PC-3 (cell line): Measurements from ENCODE around the gene ATP1A4. TPM values are rescaled to one million over a fixed set of nuclear protein-coding genes. Genes with fewer than 3 reads are reported as not detected.
A peak's percentile ranks its signal among the peaks of the same experiment; 100 is the strongest.
"Not testable (repeated sequence)": the region's sequence is repeated elsewhere in the genome, so short reads cannot be mapped to it uniquely, and the experiment has no call there.

ENCODE experiments used
- ATAC-seq: fragments of 200-7000 bp; cut with Tn5 transposase; 2 replicates; pipeline ENCODE4 v1.9.1; 2020; ENCODE audit warnings: mild to moderate bottlenecking, moderate library complexity
- BruUV-seq: library from RNA; stranded (reverse); fragments of 400-500 nt; replicated peaks from 2 replicates; lab custom pipeline; 2021; lab: Mats Ljungman, UMichigan
- CTCF ChIA-PET: fragments of 300-600 bp; sonication (Branson Sonifier 250); formaldehyde crosslinking; loops from one replicate; lab custom pipeline; 2022; ENCODE audit warnings: antibody characterized with exemption; lab: Charles Lee
- POLR2A ChIA-PET: fragments of 300-600 bp; sonication (Branson Sonifier 250); formaldehyde crosslinking; loops from one replicate; lab custom pipeline; 2022; ENCODE audit warnings: antibody characterized with exemption; ENCODE audit not compliant: unreplicated experiment; lab: Charles Lee
- DNase-seq: peaks from one replicate; pipeline ENCODE4 v3.0.0-alpha.2; 2015
- H2AFZ ChIP-seq: fragments of 300-600 bp; sonication (generic); 2 replicates; pipeline ENCODE4 v1.6.0; 2016; ENCODE audit warnings: antibody characterized with exemption, low read length
- H3F3A ChIP-seq: fragments of 300-600 bp; sonication (generic); one replicate; pipeline ENCODE4 v1.6.0; 2017; ENCODE audit warnings: antibody characterized with exemption, low read length, control low read depth, mild to moderate bottlenecking; ENCODE audit not compliant: unreplicated experiment
- H3K27ac ChIP-seq: fragments of 300-600 bp; sonication (generic); 2 replicates; pipeline ENCODE4 v1.5.1; 2016; ENCODE audit warnings: mild to moderate bottlenecking, low read length
- H3K27me3 ChIP-seq: fragments of 300-600 bp; sonication (generic); 2 replicates; pipeline ENCODE4 v1.6.1; 2016; ENCODE audit warnings: low read length, mixed read lengths
- H3K36me3 ChIP-seq: fragments of 300-600 bp; sonication (generic); 2 replicates; pipeline ENCODE4 v1.6.1; 2016; ENCODE audit warnings: low read depth, mixed run types, low read length, mixed read lengths
- H3K4me1 ChIP-seq: fragments of 300-600 bp; sonication (generic); 2 replicates; pipeline ENCODE4 v1.5.1; 2016; ENCODE audit warnings: low read length; ENCODE audit not compliant: insufficient read depth
- H3K4me2 ChIP-seq: fragments of 300-600 bp; sonication (generic); 2 replicates; pipeline ENCODE4 v1.6.0; 2016; ENCODE audit warnings: low read length
- H3K4me3 ChIP-seq: fragments of 300-600 bp; sonication (generic); 2 replicates; pipeline ENCODE4 v1.5.1; 2016; ENCODE audit warnings: mild to moderate bottlenecking, low read length, mixed read lengths
- H3K79me2 ChIP-seq: fragments of 300-600 bp; sonication (generic); 2 replicates; pipeline ENCODE4 v1.6.1; 2017; ENCODE audit warnings: low read length, mixed read lengths
- H3K9ac ChIP-seq: fragments of 300-600 bp; sonication (generic); 2 replicates; pipeline ENCODE4 v1.6.0; 2016; ENCODE audit warnings: mild to moderate bottlenecking, low read length
- H3K9me2 ChIP-seq: fragments of 300-600 bp; sonication (generic); replicated peaks from 2 replicates; pipeline ENCODE4 v1.6.1; 2016; ENCODE audit warnings: mixed run types, low read length, mixed read lengths
- H3K9me3 ChIP-seq: fragments of 300-600 bp; sonication (generic); 2 replicates; pipeline ENCODE4 v1.6.1; 2016; ENCODE audit warnings: low read length, mixed read lengths
- H4K20me1 ChIP-seq: fragments of 300-600 bp; sonication (generic); 2 replicates; pipeline ENCODE4 v1.6.1; 2016; ENCODE audit warnings: low read length, mixed read lengths
- CTCF ChIP-seq: fragments of 300-600 bp; sonication (generic); conservative IDR thresholded peaks from 2 replicates; pipeline ENCODE4 v1.5.1; 2017; ENCODE audit warnings: antibody characterized with exemption, low read depth, mild to moderate bottlenecking, low read length
- EZH2 ChIP-seq: fragments of 300-600 bp; sonication (generic); IDR thresholded peaks from one replicate; pipeline ENCODE4 v1.6.1; 2017; ENCODE audit warnings: antibody characterized with exemption, mild to moderate bottlenecking, low read length; ENCODE audit not compliant: unreplicated experiment
- EZH2phosphoT487 ChIP-seq: fragments of 300-600 bp; sonication (generic); IDR thresholded peaks from 2 replicates; pipeline ENCODE4 v1.6.1; 2018; ENCODE audit warnings: mild to moderate bottlenecking, antibody characterized with exemption, low read length, borderline replicate concordance
- intact Hi-C: fragments of 100-400 bp; cut with micrococcal nuclease; formaldehyde crosslinking; loops from 2 replicates; pipeline ENCODE4 v1.9.0; 2023
- total RNA-seq: library from RNA; depleted of rRNA; stranded (reverse); fragments of >200 nt; gene quantifications from 2 replicates; pipeline ENCODE4 v1.2.3, GENCODE V29; 2014

The ATP1A4 gene
- total RNA-seq, 1 experiment from 2014 or later: 0.04 TPM

DNA sequence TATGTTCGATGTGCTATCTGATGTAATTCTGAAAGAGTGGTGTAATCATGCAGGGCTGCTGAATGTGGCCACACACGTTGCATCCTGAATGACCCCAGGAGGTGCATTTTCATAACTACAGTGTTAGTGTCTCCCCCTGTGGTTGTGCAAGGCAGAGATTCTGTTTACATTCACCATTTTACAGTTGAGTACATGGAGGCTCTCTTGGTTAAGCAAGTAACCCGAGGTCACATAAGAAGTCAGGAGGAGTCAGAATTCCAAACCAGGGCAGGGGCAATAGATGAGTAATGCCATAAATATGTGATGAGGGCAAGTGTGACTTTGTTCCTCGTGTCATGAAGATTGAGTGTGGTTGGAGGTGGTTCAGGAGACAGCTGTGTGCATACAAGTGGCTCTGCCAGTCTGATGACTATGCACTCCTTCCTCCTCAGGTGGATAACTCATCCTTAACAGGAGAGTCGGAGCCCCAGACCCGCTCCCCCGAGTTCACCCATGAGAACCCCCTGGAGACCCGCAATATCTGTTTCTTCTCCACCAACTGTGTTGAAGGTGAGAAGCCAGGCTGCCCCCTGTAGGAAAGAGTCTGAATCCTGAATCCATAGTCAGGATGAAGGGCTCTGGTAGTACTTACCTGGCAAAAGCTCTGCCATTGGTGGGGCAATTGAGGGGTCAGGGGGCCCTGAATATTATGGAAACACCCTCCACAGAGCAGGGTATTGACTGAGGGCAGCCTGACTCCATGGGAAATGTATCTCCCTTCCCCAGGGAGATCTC is 26.5 kb upstream of the ATP1A4 start:
- ATAC-seq: peak; percentile 85
- intact Hi-C loops: no loop called here
- H3K36me3 ChIP-seq: no peaks in the 10 kb centered on the region
- no peak for TF ChIP-seq EZH2phosphoT487
- TF ChIP-seq CTCF: peak; percentile 57
- 0 out of 2 replicates have a peak overlapping the region, but pooled peaks have one; percentile 4 for H3K9ac ChIP-seq
- BruUV-seq: TSS peak; percentile 89
- H2AFZ ChIP-seq: no peak overlapping the region
- H3K79me2 ChIP-seq: no peaks in the 10 kb centered on the region
- POLR2A ChIA-PET: no interaction called here
- peak; percentile 98 for DNase-seq
- H3F3A ChIP-seq: peaks cover 7% of the 10 kb centered on the region
- H3K27ac ChIP-seq: peak overlapping the region; percentile 71
- H3K4me1 ChIP-seq: peaks cover 40% of the 10 kb centered on the region
- H3K27me3 ChIP-seq: no peaks in the 10 kb centered on the region
- H3K4me3 ChIP-seq: peak overlapping the region; percentile 7; the same call in 1 of the 2 replicates
- no peaks in the 10 kb centered on the region for H4K20me1 ChIP-seq
- no peaks in the 10 kb centered on the region for H3K9me3 ChIP-seq
- H3K4me2 ChIP-seq: peak overlapping the region; percentile 61
- no peaks in the 10 kb centered on the region for H3K9me2 ChIP-seq
- CTCF ChIA-PET: no interaction called here

GRCh38 chr1:160125746-160126145 is 25.7 kb upstream of the ATP1A4 start:
- peak; percentile 89 for DNase-seq
- CTCF ChIA-PET: no interaction called here
- Histone ChIP-seq H3F3A (peaks cover 7% of the 10 kb centered on the region), H4K20me1 (no peaks in the 10 kb centered on the region), H3K4me1 (peaks cover 40% of the 10 kb centered on the region), H3K27ac (peak overlapping the region; percentile 71), H3K9me3 (no peaks in the 10 kb centered on the region), H2AFZ (peak overlapping the region; percentile 33; the same call in 1 of the 2 replicates), H3K27me3 (no peaks in the 10 kb centered on the region), H3K9ac (0 out of 2 replicates have a peak overlapping the region, but pooled peaks have one; percentile 4), H3K36me3 (no peaks in the 10 kb centered on the region), H3K4me3 (peak overlapping the region; percentile 7; the same call in 1 of the 2 replicates), H3K9me2 (no peaks in the 10 kb centered on the region), H3K4me2 (peak overlapping the region; percentile 61), H3K79me2 (no peaks in the 10 kb centered on the region)
- intact Hi-C loops: no loop called here
- POLR2A ChIA-PET: no interaction called here
- no TSS peak for BruUV-seq
- TF ChIP-seq EZH2phosphoT487 (no peak), CTCF (no peak), EZH2 (no peak)
- ATAC-seq: peak; percentile 25

DNA sequence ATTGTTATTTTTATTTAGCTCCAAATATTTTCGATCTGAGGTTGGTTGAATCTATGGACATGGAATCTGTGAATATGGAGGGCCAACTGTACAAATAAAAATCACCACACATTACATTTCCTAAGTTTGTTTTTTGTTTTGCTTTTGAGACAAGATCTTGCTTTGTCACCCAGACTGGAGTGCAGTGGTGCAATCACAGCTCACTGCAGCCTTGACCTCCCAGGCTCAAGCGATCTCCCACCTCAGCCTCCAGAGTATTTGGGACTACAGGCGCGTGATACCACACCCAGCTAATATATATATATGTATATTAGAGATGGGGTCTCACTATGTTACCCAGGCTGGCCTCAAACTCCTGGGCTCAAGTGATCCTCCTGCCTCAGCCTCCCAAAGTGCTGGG is 25.1 kb upstream of the ATP1A4 start:
- peaks cover 40% of the 10 kb centered on the region for H3K4me1 ChIP-seq
- intact Hi-C loops: not testable (repeated sequence)
- peak overlapping the region; percentile 71 for H3K27ac ChIP-seq

More for the DNA sequence above, 25.1 kb upstream of the ATP1A4 start:
- H4K20me1 ChIP-seq, H3K36me3 ChIP-seq, H3K9ac ChIP-seq, ATAC-seq, H3K9me2 ChIP-seq, H3K4me3 ChIP-seq, H3K9me3 ChIP-seq, BruUV-seq, H3K27me3 ChIP-seq, H3F3A ChIP-seq, CTCF ChIA-PET, POLR2A ChIA-PET, H2AFZ ChIP-seq, H3K79me2 ChIP-seq, DNase-seq: not testable (repeated sequence)
- peak overlapping the region; percentile 61 for H3K4me2 ChIP-seq
